Measurements from ENCODE around the gene NCK2. TPM values are rescaled to one million over a fixed set of nuclear protein-coding genes. Genes with fewer than 3 reads are reported as not detected.
A peak's percentile ranks its signal among the peaks of the same experiment; 100 is the strongest.

Gene NCK2
- total and polyA plus RNA-seq, 2 of the 4 experiments (the other 2 are of a cell fraction) = 15.8 to 22.2 TPM

- ChIA-PET CTCF (no interaction called here), POLR2A (ENCODE audit: unreplicated experiment) (no interaction called here)
- no peak for DNase-seq
- Histone ChIP-seq H3K4ac (ENCODE audit: low read depth, low read length) (no peak overlapping the region), H4K5ac (ENCODE audit: low read depth, low read length) (no peak overlapping the region), H3K18ac (ENCODE audit: low read depth, low read length) (no peak overlapping the region), H2BK120ac (ENCODE audit: low read depth, low read length) (no peak overlapping the region), H2BK5ac (ENCODE audit: low read depth, low read length, poor library complexity, severe bottlenecking) (no peak overlapping the region), H3K36me3 (ENCODE audit: control insufficient read depth, insufficient read depth, low read length) (no peaks in the 10 kb centered on the region), H3K23ac (ENCODE audit: low read depth, low read length) (no peak overlapping the region), H3K4me3 (ENCODE audit: insufficient read depth, low read depth, low read length) (no peak overlapping the region), H3K27ac (ENCODE audit: insufficient read depth, low read length) (no peak overlapping the region), H2AK5ac (ENCODE audit: low read depth, low read length) (no peak overlapping the region), H3K27me3 (ENCODE audit: control insufficient read depth, insufficient read depth, low read length) (no peaks in the 10 kb centered on the region), H3K79me1 (ENCODE audit: low read depth in 1 of 2, low read length in 2 of 2) (peaks cover 36 to 81% of the 10 kb centered on the region in 2 experiments), H3K4me2 (ENCODE audit: low read depth, low read length) (peak overlapping the region; percentile 23), H3K4me1 (ENCODE audit: control insufficient read depth, insufficient read depth, low read length) (peaks cover 18% of the 10 kb centered on the region), H3K14ac (replicated peaks; ENCODE audit: low read depth, low read length) (no peak overlapping the region), H3K9me1 (ENCODE audit: insufficient read depth, low read length) (peaks cover 25% of the 10 kb centered on the region), H3K56ac (ENCODE audit: extremely low read depth, insufficient read depth, low read length) (no peak overlapping the region), H4K8ac (ENCODE audit: low read depth in 2 of 2, low read length in 2 of 2) (no peak overlapping the region), H2AK9ac (replicated peaks; ENCODE audit: low read depth, low read length, poor library complexity) (no peak overlapping the region), H2AFZ (replicated peaks; ENCODE audit: low read length, poor library complexity) (no peak overlapping the region), H4K20me1 (ENCODE audit: insufficient read depth, low read length) (peaks cover 30% of the 10 kb centered on the region), H3K9ac (ENCODE audit: low read depth, low read length) (no peak overlapping the region), H2BK20ac (ENCODE audit: low read depth, low read length) (no peak overlapping the region), H3K9me3 (ENCODE audit: control insufficient read depth, insufficient read depth, low read length) (no peaks in the 10 kb centered on the region), H4K91ac (ENCODE audit: insufficient read depth, low read depth, low read length) (no peak overlapping the region), H2BK15ac (ENCODE audit: low read depth, low read length) (no peak overlapping the region)
- no TSS peak for BruUV-seq (replicated peaks)
- dilution Hi-C loops (cut with HindIII; ENCODE audit: low sequenced_read_pairs, unreplicated experiment) = no loop called here
- in situ Hi-C loops (cut with MboI; ENCODE audit: low sequenced_read_pairs) = loop anchor here (25.0 kb wide), 1 partner anchor 458 kb away; the partner anchor contains the start of genes C2orf49 and TGFBRAP1
- TF ChIP-seq MAFK (IDR thresholded peaks at IDR 0.05; ENCODE audit: low read depth, low read length) = no peak
- TF ChIP-seq FOS (IDR thresholded peaks at IDR 0.05; ENCODE audit: low read depth, low read length) = no peak
- no peak for TF ChIP-seq CEBPB (IDR thresholded peaks at IDR 0.05; ENCODE audit: low read depth, low read length)
- TF ChIP-seq POLR2A (IDR thresholded peaks at IDR 0.05; ENCODE audit: low read depth, low read length) = no peak
- TF ChIP-seq ELK1 (IDR thresholded peaks at IDR 0.05; ENCODE audit: borderline replicate concordance, low read depth, low read length) = no peak
- no peak for TF ChIP-seq RFX5 (IDR thresholded peaks at IDR 0.05; ENCODE audit: low read depth, low read length)
- TF ChIP-seq USF2 (IDR thresholded peaks at IDR 0.05; ENCODE audit: low read depth, low read length) = no peak
- TF ChIP-seq SMC3 (IDR thresholded peaks at IDR 0.05; ENCODE audit: low read depth, low read length) = no peak
- no peak for TF ChIP-seq RAD21 (IDR thresholded peaks at IDR 0.05; ENCODE audit: low read length)
- no peak for TF ChIP-seq CHD1 (IDR thresholded peaks at IDR 0.05; ENCODE audit: low read depth, low read length)
- no peak for TF ChIP-seq MAZ (IDR thresholded peaks at IDR 0.05; ENCODE audit: borderline replicate concordance, low read depth, low read length)
- intact Hi-C loops (cut with micrococcal nuclease) = no loop called here
- 100% methylated on average over 3 of the region's 9 CpGs; no CpG with 5 or more reads in 1 of the 2 experiments for WGBS, 2 experiments (ENCODE audit: extremely low coverage in 2 of 2, insufficient read length in 1 of 2)
- ATAC-seq (ENCODE audit: low read depth) = no peak
Measured at GRCh38 chr2:105795575-105795934, 50.8 kb downstream of the NCK2 start.

All from IMR-90 (cell line).